Vagina (tissue), 2 donors: ENCODE measurements around the gene MFN2. TPM values are rescaled to one million over a fixed set of nuclear protein-coding genes. Genes with fewer than 3 reads are reported as not detected.

Source experiments
- DNase-seq, 2 donors: peaks; one replicate each; pipeline ENCODE4 v3.0.0-alpha.2; 2017; ENCODE audit errors: extremely low spot score in 2 of 2
- H3K27ac ChIP-seq: fragments of 200-600 bp; sonication (generic); one replicate; pipeline ENCODE4 v1.5.1; 2019
- H3K27me3 ChIP-seq: fragments of 200-600 bp; sonication (generic); one replicate; pipeline ENCODE4 v1.5.1; 2019
- H3K36me3 ChIP-seq, 2 donors: fragments of 200-600 bp; sonication (generic); one replicate each; pipeline ENCODE4 v1.5.1; 2017 to 2019
- H3K4me1 ChIP-seq: fragments of 200-600 bp; sonication (generic); one replicate; pipeline ENCODE4 v1.5.1; 2019
- H3K4me3 ChIP-seq, 2 donors: fragments of 200-600 bp; sonication (generic); 1 replicate in 1 of 2; 2 replicates in 1 of 2; pipeline ENCODE4 v1.5.1; 2016 to 2019
- H3K9me3 ChIP-seq: fragments of 200-600 bp; sonication (generic); one replicate; pipeline ENCODE4 v1.5.1; 2019
- CTCF ChIP-seq, 3 experiments: fragments of 450-650 bp in 2 of 3; fragments of 200-600 bp in 1 of 3; sonication (generic) in 1 of 3; IDR thresholded peaks; one replicate each; pipeline ENCODE4 v1.5.1; 2017 to 2019; ENCODE audit warnings: antibody characterized with exemption in 3 of 3, mild to moderate bottlenecking in 2 of 3, moderate library complexity in 2 of 3
- POLR2A ChIP-seq, 2 donors: fragments of 450-650 bp; IDR thresholded peaks; one replicate each; pipeline ENCODE4 v1.6.1; 2017; ENCODE audit warnings: antibody characterized with exemption in 2 of 2, mild to moderate bottlenecking in 2 of 2, moderate library complexity in 2 of 2
- POLR2AphosphoS5 ChIP-seq, 2 donors: sonication (generic); formaldehyde crosslinking; IDR thresholded peaks; one replicate each; pipeline ENCODE4 v1.9.0; 2017; ENCODE audit warnings: antibody characterized with exemption in 2 of 2, mild to moderate bottlenecking in 2 of 2, low read depth in 1 of 2; ENCODE audit not compliant: insufficient read depth in 1 of 2
- intact Hi-C: fragments of 100-400 bp; cut with DNase I; formaldehyde crosslinking; loops from one replicate; pipeline ENCODE4 v1.15.1; 2023
- total RNA-seq: library from RNA; depleted of rRNA; stranded (reverse); fragments of >200 nt; gene quantifications from one replicate; pipeline ENCODE4 v1.2.3, GENCODE V29; 2016

Gene MFN2
- total RNA-seq, 1 donor from 2014 or later, result 61.6 TPM

- DNase-seq, result no peak
- intact Hi-C loops, result no loop called here
- Histone ChIP-seq H3K4me3 (no peak overlapping the region), H3K4me1 (peaks cover 11% of the 10 kb centered on the region), H3K36me3 (no peaks in the 10 kb centered on the region), H3K27ac (no peak overlapping the region), H3K9me3 (no peaks in the 10 kb centered on the region), H3K27me3 (no peaks in the 10 kb centered on the region)
- TF ChIP-seq POLR2A (IDR thresholded peaks at IDR 0.05) (no peak), POLR2AphosphoS5 (IDR thresholded peaks at IDR 0.05; ENCODE audit: insufficient read depth in 1 of 2, low read depth in 1 of 2) (no peak), CTCF (IDR thresholded peaks at IDR 0.05) (no peak)
These were observed 36.6 kb upstream of the MFN2 start for GRCh38 chr1:11943619-11944018.

- no peak overlapping the region for H3K4me3 ChIP-seq
- H3K4me1 ChIP-seq, result peaks cover 3% of the 10 kb centered on the region
- intact Hi-C loops, result no loop called here
- no peaks in the 10 kb centered on the region for H3K27me3 ChIP-seq
- no peak overlapping the region for H3K27ac ChIP-seq
- TF ChIP-seq CTCF (IDR thresholded peaks at IDR 0.05) (no peak), POLR2A (IDR thresholded peaks at IDR 0.05) (no peak), POLR2AphosphoS5 (IDR thresholded peaks at IDR 0.05; ENCODE audit: insufficient read depth in 1 of 2, low read depth in 1 of 2) (no peak)
- no peaks in the 10 kb centered on the region for H3K9me3 ChIP-seq
- no peaks in the 10 kb centered on the region for H3K36me3 ChIP-seq
- DNase-seq, result no peak
These were observed 35.8 kb upstream of the MFN2 start for GRCh38 chr1:11944358-11944931.

GRCh38 chr1:11946647-11947046 lies 33.6 kb upstream of the MFN2 start:
- Histone ChIP-seq H3K4me3 (no peak overlapping the region), H3K27me3 (no peaks in the 10 kb centered on the region), H3K9me3 (no peaks in the 10 kb centered on the region), H3K36me3 (peaks cover 0 to 13% of the 10 kb centered on the region in 2 donors), H3K27ac (no peak overlapping the region), H3K4me1 (no peaks in the 10 kb centered on the region)
- DNase-seq, result no peak
- intact Hi-C loops, result no loop called here
- TF ChIP-seq POLR2A (IDR thresholded peaks at IDR 0.05) (no peak), POLR2AphosphoS5 (IDR thresholded peaks at IDR 0.05; ENCODE audit: insufficient read depth in 1 of 2, low read depth in 1 of 2) (no peak)

- Histone ChIP-seq H3K27me3 (no peaks in the 10 kb centered on the region), H3K36me3 (peaks cover 0 to 13% of the 10 kb centered on the region in 2 donors), H3K4me1 (no peaks in the 10 kb centered on the region), H3K4me3 (no peak overlapping the region), H3K9me3 (no peaks in the 10 kb centered on the region), H3K27ac (no peak overlapping the region)
- intact Hi-C loops, result no loop called here
- no peak for TF ChIP-seq POLR2A (IDR thresholded peaks at IDR 0.05)
- no peak for TF ChIP-seq POLR2AphosphoS5 (IDR thresholded peaks at IDR 0.05; ENCODE audit: insufficient read depth in 1 of 2, low read depth in 1 of 2)
- TF ChIP-seq CTCF (IDR thresholded peaks at IDR 0.05), result no peak
- no peak for DNase-seq
These were observed 31.3 kb upstream of the MFN2 start for GRCh38 chr1:11948822-11949458.

- Histone ChIP-seq H3K9me3 (no peaks in the 10 kb centered on the region), H3K27ac (no peak overlapping the region), H3K27me3 (no peaks in the 10 kb centered on the region), H3K4me1 (no peaks in the 10 kb centered on the region), H3K36me3 (peaks cover 0 to 20% of the 10 kb centered on the region in 2 donors), H3K4me3 (no peak overlapping the region)
- no peak for DNase-seq
- TF ChIP-seq POLR2AphosphoS5 (IDR thresholded peaks at IDR 0.05; ENCODE audit: insufficient read depth in 1 of 2, low read depth in 1 of 2) (no peak), POLR2A (IDR thresholded peaks at IDR 0.05) (no peak), CTCF (IDR thresholded peaks at IDR 0.05) (no peak)
- intact Hi-C loops, result no loop called here
These were observed 28.3 kb upstream of the MFN2 start for GRCh38 chr1:11951901-11952300.
